ENCODE data around the gene EML1.

GRCh38 chr14:99777951-99778350 is 15.3 kb upstream of the EML1 start:
- TF ChIP-seq CTCF (IDR thresholded peaks at IDR 0.05; ENCODE audit: poor library complexity) (no peak), EZH2 (IDR thresholded peaks at IDR 0.05; ENCODE audit: borderline replicate concordance) (no peak)

Measured in hepatocyte (in vitro differentiated cells).